ENCODE data around the gene G2E3.

GRCh38 chr14:30533126-30533525 lies 25.8 kb upstream of the G2E3 start:
- TF ChIP-seq CTCF (conservative IDR thresholded peaks at IDR 0.05; ENCODE audit: low read depth, low read length): no peak
- TF ChIP-seq EZH2 (IDR thresholded peaks at IDR 0.05; ENCODE audit: low read length, unreplicated experiment): no peak
- TF ChIP-seq EZH2phosphoT487 (IDR thresholded peaks at IDR 0.05; ENCODE audit: borderline replicate concordance, low read length): no peak
